Activated T-cell treated with anti-CD3 and anti-CD28 coated beads for 48 hours (primary cell): ENCODE measurements around the gene ABCD1.
"Not testable (repeated sequence)": the region's sequence is repeated elsewhere in the genome, so short reads cannot be mapped to it uniquely, and the experiment has no call there.

ENCODE experiments used
- DNase-seq: peaks from one replicate; pipeline ENCODE4 v3.0.0-alpha.2; 2020; ENCODE audit warnings: low read depth

The ABCD1 gene

GRCh38 chrX:153694256-153694655 lies 30.4 kb upstream of the ABCD1 start:
- DNase-seq: not testable (repeated sequence)

GRCh38 chrX:153694687-153695270 lies 29.9 kb upstream of the ABCD1 start:
- DNase-seq: no peak

- DNase-seq: no peak
These were observed 28.6 kb upstream of the ABCD1 start for GRCh38 chrX:153696100-153696499.

- DNase-seq: not testable (repeated sequence)
These were observed 28.1 kb upstream of the ABCD1 start for GRCh38 chrX:153696538-153696937.

GRCh38 chrX:153696986-153697722 lies 27.5 kb upstream of the ABCD1 start:
- not testable (repeated sequence) for DNase-seq

- no peak for DNase-seq
These were observed 26.5 kb upstream of the ABCD1 start for GRCh38 chrX:153697924-153698865.

- DNase-seq: not testable (repeated sequence)
These were observed 25.4 kb upstream of the ABCD1 start for GRCh38 chrX:153699210-153699783.

GRCh38 chrX:153699784-153700371 lies 24.8 kb upstream of the ABCD1 start:
- DNase-seq: not testable (repeated sequence)

- no peak for DNase-seq
These were observed 24.2 kb upstream of the ABCD1 start for GRCh38 chrX:153700376-153700945.

GRCh38 chrX:153700967-153701366 lies 23.7 kb upstream of the ABCD1 start:
- no peak for DNase-seq

GRCh38 chrX:153701706-153702105 lies 22.9 kb upstream of the ABCD1 start:
- DNase-seq: no peak

- DNase-seq: no peak
These were observed 22.2 kb upstream of the ABCD1 start for GRCh38 chrX:153702336-153703035.

- DNase-seq: no peak
These were observed 21.7 kb upstream of the ABCD1 start for GRCh38 chrX:153703036-153703370.

- DNase-seq: no peak
These were observed 20.6 kb upstream of the ABCD1 start for GRCh38 chrX:153704021-153704526.

GRCh38 chrX:153704631-153705402 lies 19.8 kb upstream of the ABCD1 start:
- DNase-seq: not testable (repeated sequence)

GRCh38 chrX:153705403-153706060 lies 19.1 kb upstream of the ABCD1 start:
- DNase-seq: not testable (repeated sequence)

GRCh38 chrX:153706799-153707198 lies 17.9 kb upstream of the ABCD1 start:
- no peak for DNase-seq

- no peak for DNase-seq
These were observed 17.2 kb upstream of the ABCD1 start for GRCh38 chrX:153707406-153707805.

GRCh38 chrX:153708415-153708814 lies 16.2 kb upstream of the ABCD1 start:
- DNase-seq: peak; percentile 29
